Right atrium auricular region (tissue), 2 donors: ENCODE results near the gene TBX2. TPM values are rescaled to one million over a fixed set of nuclear protein-coding genes. Genes with fewer than 3 reads are reported as not detected.

Experiments used
- DNase-seq: peaks from one replicate; pipeline ENCODE4 v3.0.0-alpha.2; 2019; ENCODE audit warnings: low spot score
- H3K27ac ChIP-seq, 2 donors: fragments of 200-600 bp; sonication (generic); 1 replicate in 1 of 2; 2 replicates in 1 of 2; pipeline ENCODE4 v1.5.1; 2016 to 2019
- H3K27me3 ChIP-seq, 2 donors: fragments of 200-600 bp; sonication (generic); one replicate each; pipeline versions ENCODE4 v1.5.1 to v1.6.0; 2017 to 2019
- H3K36me3 ChIP-seq: fragments of 200-600 bp; sonication (generic); one replicate; pipeline ENCODE4 v1.5.1; 2016
- H3K4me1 ChIP-seq, 2 donors: fragments of 200-600 bp; sonication (generic); one replicate each; pipeline versions ENCODE4 v1.5.1 to v1.6.0; 2017 to 2019
- H3K4me3 ChIP-seq, 2 donors: fragments of 200-600 bp; sonication (generic); 1 replicate in 1 of 2; 2 replicates in 1 of 2; pipeline ENCODE4 v1.5.1; 2017 to 2019; ENCODE audit warnings: mild to moderate bottlenecking in 1 of 2, moderate library complexity in 1 of 2
- H3K9me3 ChIP-seq, 2 donors: fragments of 200-600 bp; sonication (generic); one replicate each; pipeline ENCODE4 v1.5.1; 2019
- total RNA-seq, 2 donors: library from RNA; depleted of rRNA; stranded (reverse); fragments of >200 nt; gene quantifications; one replicate each; pipeline ENCODE4 v1.1.0, GENCODE V29; 2016
- TF ChIP-seq, protein P1 (sequence below), 2 donors: fragments of 200-600 bp; sonication (generic); IDR thresholded peaks; one replicate each; pipeline ENCODE4 v1.5.1; 2019; ENCODE audit warnings: antibody characterized with exemption in 2 of 2

Gene TBX2
- total RNA-seq, 2 donors from 2014 or later = 4.3 to 6.9 TPM

DNA sequence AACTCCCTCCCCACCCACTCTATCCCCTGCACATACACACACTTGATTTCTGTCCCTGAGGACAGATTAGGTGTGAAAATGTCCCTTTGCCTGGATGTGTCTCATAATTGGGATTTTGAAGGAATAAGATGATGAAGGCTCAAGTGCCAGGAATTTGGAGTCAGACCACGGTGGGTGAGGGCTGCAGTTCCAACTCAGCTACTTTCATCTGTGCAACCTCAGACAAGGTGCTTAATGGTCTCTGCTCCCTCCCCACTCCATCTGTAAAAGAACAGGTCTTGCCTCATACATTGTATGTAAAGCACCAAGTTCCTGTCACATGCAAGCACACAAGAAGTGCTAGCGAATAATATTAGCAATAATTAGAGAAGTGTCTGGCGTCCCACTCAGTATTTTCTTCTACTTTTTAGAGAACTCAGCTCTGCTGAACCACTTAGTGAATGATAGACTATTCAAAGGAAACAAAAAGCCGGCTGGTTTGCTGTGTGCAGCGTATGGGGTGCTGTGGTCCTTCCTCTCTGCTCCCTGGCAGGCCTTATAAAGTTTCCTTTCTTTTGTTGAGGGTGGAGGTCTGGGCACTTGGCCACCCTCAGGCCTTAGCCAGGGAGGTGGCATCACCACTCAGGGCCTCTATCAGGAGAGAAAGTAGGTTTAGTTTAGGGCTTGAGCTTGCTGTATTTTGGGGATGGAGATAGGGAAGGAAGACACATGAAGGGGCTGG lies 58.9 kb downstream of the TBX2 start:
- TF ChIP-seq, protein P1, sequence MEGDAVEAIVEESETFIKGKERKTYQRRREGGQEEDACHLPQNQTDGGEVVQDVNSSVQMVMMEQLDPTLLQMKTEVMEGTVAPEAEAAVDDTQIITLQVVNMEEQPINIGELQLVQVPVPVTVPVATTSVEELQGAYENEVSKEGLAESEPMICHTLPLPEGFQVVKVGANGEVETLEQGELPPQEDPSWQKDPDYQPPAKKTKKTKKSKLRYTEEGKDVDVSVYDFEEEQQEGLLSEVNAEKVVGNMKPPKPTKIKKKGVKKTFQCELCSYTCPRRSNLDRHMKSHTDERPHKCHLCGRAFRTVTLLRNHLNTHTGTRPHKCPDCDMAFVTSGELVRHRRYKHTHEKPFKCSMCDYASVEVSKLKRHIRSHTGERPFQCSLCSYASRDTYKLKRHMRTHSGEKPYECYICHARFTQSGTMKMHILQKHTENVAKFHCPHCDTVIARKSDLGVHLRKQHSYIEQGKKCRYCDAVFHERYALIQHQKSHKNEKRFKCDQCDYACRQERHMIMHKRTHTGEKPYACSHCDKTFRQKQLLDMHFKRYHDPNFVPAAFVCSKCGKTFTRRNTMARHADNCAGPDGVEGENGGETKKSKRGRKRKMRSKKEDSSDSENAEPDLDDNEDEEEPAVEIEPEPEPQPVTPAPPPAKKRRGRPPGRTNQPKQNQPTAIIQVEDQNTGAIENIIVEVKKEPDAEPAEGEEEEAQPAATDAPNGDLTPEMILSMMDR (IDR thresholded peaks at IDR 0.05) = no peak
- no peak overlapping the region for H3K27ac ChIP-seq
- no peaks in the 10 kb centered on the region for H3K9me3 ChIP-seq
- no peak overlapping the region for H3K4me3 ChIP-seq
- H3K36me3 ChIP-seq = no peaks in the 10 kb centered on the region
- H3K27me3 ChIP-seq = peaks cover 32 to 36% of the 10 kb centered on the region in 2 donors
- H3K4me1 ChIP-seq = peaks cover 0 to 29% of the 10 kb centered on the region in 2 donors
- DNase-seq = peak; percentile 30

Other genes with a start within 250 kb of the TBX2 start
- not detected for gene TBX4, start 52.6 kb downstream of the TBX2 start, total RNA-seq
- gene NACA2, start 191.4 kb downstream of the TBX2 start, total RNA-seq = not detected